ENCODE data around the gene VPS13D.

The VPS13D gene

DNA sequence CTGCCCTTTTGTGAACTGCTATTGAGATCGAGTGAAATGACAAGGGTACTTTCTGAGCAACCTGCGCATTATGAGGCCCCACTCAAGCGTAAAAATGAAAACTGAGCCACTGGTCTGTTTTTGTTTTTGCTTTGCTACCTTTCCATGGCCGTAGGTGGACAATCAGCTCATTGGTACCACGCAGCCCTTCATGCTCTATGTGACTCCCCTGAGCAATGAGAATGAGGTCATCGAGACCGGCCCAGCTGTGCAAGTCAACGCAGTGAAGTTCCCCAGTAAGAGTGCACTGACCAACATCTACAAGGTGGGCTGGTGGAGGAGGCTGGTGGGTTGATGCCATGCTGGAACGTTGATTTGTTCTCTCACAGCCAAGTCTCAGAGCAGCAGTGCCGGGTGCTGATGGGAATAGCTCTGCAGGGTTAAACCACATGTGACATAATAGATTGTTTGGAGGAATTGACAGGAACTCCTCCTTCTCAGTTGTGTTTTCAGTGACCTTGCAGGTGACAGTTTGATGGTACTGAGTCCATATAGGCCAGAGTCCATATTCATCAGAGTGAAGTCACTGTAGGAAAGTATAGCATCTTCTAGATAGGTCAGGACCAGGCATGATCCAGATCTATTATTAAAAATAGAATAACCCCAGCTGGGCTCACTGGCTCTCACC, 170.3 kb downstream of the VPS13D start:
- DNase-seq (ENCODE audit: low read depth in 1 of 2, low spot score in 1 of 2): no peak

DNA sequence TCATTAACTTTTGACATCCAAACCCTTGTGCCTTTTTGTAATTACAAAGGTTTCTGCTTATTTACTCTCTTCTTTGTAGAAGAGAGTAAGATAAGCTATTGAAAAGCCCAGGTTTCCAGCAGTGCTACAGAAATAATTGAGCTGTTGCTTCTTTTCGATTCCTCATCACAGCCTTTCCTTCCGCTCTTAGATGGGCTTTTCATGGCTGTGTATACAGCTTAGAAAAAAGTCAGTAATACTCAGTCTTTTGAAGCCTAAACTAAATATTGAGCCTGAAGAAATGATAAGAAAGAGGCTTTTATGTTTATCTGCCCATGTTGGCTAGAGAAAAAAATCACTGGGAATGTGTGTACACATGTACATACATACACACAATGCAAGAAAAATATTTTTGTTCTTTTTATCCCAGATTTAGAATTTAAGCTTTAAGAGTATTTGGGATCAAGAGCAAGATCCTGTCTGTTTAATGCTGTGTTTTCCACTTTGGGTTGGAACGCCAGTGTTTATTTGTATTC, 172.4 kb downstream of the VPS13D start:
- DNase-seq (ENCODE audit: low read depth in 1 of 2, low spot score in 1 of 2): no peak

DNA sequence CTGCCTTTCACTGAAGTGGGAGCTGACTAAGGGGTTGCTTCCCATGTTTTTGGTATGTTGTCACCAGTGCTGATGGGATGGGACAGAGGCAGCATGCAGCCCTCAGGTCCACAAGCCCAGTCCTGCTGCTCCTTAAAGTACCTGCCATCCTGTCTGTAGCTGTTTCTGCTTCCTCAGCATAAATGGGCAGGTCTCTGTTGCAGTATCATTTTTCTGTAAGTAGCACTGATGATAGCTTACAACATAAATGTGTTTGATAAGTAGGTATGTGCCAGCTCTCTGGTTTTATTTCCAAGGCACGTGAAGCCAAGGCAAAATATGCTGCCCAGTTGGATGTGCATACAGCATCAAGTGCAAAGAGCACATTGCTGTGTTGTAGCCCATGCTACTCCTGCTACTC, 173.0 kb downstream of the VPS13D start:
- DNase-seq (ENCODE audit: low read depth in 1 of 2, low spot score in 1 of 2): no peak

DNA sequence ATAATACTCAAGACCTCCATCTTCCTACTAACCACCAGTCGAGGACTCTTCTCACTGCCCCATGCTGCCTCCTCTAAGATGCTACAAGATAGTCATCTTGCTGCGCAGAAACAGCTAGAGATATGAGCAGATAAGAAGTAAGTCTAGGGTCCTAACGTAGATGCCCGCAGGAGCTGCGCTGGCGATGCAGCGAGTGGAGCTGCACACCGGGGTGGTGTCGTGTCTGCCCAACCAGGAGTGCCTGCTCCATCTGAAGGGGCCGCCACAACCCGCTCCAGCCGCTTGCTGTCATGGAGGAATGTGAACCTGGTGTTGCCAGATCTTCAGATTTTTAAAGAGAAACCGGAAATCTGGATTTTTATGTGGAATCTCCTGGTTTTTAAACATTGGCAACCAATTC, 175.1 kb downstream of the VPS13D start:
- no peak for DNase-seq (ENCODE audit: low read depth in 1 of 2, low spot score in 1 of 2)

DNA sequence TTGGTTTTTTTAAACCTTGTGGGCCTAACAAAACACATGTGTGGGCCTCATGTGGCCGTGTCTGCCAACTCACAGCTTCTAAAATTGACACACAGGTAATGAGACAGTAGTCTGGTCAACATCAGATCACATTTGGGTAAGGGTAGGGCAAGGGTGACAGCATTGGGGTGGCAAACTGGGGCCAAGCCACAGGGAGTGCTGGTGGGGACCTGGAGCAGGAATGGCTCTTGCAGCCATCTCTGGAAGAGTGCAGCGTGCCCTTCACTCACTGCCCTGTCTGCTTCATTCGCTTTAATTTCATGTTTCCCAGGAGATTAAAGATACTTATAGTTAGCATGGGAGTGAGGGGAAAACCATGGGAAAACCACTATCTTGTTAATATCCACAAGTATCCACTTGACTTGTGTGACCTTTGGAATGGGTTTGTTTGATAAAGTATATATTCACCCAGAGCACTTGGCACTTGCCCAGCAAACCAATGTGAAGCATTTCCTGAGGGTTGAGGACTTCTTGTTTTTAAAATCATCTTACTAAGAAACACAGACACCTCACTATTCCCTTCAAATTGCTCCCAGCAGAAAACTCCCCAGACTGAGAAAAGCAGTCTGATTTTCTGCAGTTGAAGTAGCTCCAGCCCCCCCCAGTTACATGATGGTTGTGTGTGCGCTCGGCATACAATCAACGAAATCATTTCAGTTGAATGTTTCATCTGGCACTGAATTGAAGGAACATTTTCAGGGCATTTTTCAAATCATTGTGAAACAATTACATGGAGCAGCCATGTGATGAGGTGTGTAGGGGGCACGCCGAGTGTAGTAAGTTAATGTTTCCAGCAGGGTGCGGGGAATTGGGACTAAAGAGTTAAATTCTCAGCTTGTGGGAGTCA, 175.7 kb downstream of the VPS13D start:
- no peak for DNase-seq (ENCODE audit: low read depth in 1 of 2, low spot score in 1 of 2)

DNA sequence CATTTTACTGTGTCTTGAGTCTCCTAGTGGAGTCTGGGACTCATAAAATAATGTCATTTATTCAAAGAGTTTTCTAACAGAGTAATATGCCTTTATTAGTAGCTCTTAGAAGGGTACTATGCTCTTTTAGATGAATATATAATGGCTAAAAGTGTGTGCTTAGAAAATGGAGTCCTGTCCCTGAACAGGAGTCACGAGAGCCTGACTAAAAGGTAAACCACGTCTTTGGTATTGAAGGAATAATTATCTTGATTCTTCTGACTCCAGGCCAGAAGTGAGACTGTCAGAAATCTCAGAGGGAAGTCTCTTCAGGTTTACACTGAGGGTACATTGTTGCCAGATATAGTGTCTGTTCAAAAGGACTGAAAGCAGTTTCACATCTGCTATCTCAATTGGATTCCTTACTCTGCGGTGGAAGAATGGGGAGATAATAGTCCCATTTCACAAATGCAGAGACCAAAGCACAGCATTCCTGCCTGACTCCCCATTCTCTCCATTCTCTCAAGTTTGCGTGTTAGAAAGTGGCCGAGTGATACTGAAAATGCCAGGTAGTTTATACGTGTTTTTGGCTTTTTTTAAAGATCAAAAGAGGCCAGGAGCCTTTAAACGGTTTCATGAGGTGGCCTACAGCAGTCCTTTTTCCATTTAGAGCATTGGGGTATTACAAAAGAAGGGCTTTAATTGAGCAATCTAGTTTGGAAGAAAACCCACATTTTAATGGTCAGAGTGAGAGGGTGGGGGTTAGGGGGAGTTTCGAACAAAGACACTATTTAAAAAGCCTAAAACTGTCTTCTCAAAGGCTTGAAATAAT, 176.6 kb downstream of the VPS13D start:
- no peak for DNase-seq (ENCODE audit: low read depth in 1 of 2, low spot score in 1 of 2)

DNA sequence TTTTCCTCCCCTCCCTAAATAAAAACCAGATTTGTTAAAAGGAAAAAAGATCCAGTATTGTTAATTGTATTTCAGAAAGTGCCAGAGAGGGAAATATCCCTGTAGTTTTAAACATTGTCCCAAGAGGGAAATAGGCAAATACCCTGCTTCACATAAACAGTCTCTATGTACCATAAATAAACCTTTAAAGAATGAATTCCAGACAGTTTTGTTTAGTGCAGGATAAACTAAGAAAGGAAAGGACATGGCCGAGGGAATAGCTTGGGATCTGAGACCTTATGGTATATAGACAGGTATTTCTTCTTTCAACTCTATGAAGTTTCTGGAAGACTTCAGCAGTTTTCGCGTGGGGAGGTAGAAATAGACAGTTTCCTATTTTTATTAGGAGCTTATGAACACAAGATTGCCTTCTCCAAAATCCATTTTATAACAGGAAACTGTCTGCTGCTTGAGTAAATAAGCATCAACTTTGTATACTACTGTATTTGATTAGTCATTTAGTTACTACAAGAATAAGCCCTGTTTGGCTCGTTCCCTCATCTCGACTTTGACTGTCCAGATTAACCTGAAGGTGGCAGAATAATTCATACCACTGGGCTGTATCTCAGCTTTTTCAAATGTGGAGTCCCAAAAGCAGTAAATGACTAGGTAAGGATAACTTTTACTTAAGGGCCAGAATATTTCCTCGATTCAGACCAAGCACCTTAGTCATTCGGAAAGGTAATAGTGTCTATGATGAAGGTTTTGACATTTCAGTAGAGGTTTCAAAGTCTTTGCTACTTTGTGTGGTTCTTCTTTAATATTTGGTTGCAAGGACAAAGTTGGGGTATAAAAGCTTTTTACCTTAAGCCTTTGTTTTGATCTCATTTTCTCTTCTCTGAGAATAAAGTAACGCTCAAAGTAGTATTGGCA, 177.5 kb downstream of the VPS13D start:
- DNase-seq (ENCODE audit: low read depth in 1 of 2, low spot score in 1 of 2): no peak

DNA sequence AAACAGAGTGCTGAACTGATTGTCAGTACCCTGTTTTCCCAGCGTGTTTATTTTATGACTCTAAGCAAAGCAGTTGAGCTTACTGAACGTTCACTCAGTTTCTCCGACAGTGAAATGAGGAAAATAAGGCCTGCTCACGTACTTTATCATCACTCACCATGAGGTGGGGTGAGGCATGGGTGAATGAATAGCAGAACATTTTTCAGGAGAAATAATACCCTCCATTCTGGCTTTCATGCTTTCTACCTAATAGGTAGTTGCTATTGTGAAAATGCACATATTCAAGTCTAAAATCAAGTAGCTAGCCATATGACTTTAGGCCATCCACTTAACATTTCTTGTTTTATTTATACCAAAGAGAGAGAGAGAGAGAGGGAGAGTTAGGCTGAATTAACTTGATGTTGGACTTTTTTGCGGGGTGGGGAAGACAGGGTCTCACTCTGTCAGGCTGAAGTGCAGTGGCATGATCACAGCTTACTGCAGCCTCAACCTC, 178.2 kb downstream of the VPS13D start:
- DNase-seq (ENCODE audit: low read depth in 1 of 2, low spot score in 1 of 2): no peak

DNA sequence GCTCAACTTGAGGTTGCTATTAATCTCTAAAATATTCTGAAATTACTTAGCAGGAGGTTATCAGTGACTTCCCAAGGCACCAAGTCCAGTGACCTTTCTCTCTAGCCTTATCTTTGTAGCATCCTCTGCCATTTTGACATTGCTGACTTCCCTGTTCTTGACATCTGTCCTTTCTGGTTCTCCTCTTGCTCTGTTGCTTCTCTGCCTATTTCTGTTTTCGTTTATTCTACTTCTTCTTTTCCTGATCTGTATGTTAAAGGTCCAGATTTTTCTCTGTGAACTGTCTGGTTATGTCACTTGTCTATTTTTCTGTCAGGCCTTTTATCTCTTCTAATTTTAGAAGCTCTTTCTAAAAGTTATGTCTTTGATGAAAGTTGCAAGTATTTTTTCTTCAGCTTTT, 178.8 kb downstream of the VPS13D start:
- DNase-seq (ENCODE audit: low read depth in 1 of 2, low spot score in 1 of 2): no peak

DNA sequence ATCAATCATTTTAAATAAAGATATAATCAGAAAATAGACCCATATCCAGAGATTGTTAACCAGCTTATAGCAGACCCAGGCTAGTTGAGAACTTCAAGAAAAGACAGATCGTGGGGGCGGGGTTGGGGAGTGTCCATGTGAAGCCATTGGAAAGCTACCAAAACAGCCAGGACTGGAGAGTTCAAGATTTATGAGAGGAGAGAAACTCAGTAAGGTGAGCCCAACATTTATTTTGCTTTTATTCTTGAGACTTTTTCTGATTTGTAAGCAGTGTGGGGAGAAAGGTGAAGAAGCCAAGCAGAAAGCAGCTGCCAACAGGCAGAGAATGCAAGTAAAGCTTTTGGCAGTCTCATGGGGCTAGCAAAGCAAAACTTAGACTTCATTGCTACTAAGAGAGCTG, 179.9 kb downstream of the VPS13D start:
- no peak for DNase-seq (ENCODE audit: low read depth in 1 of 2, low spot score in 1 of 2)

DNA sequence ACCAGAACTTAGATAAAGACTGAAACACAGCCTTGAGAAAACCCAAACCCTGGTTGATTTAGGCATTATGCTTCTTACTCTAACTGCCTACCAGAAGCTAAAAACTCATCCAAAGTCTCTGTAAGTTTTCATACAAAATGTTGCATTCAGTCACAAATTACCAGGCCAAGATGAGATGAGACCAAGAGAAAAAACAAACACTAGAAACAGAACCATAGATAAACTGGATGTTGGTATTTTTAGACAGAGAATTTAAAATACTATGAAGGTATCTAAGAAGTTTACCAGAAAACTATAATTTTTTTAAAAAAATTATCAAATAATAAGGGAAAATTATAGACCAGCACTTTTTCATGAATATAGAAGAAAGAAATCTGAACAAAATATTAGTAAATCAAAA, 180.5 kb downstream of the VPS13D start:
- DNase-seq (ENCODE audit: low read depth in 1 of 2, low spot score in 1 of 2): no peak

DNA sequence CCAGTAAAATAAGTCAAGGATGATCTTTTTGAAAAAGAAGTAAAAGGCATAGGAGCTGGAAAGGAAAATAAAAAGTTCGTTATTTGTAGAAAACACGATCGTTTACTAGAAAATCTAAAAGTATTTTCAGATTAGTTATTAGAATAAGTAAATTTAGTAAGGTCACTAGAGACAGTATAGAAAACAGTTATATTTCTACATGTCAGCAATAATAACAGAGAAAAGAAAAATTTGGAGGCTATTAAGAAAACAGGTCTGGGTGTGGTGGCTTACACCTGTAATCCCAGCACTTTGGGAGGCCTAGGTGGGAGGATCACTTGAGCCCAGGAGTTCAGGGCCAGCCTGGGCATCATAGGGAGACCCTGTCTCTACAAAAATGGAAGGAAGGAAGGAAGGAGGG, 181.3 kb downstream of the VPS13D start:
- DNase-seq (ENCODE audit: low read depth in 1 of 2, low spot score in 1 of 2): no peak

DNA sequence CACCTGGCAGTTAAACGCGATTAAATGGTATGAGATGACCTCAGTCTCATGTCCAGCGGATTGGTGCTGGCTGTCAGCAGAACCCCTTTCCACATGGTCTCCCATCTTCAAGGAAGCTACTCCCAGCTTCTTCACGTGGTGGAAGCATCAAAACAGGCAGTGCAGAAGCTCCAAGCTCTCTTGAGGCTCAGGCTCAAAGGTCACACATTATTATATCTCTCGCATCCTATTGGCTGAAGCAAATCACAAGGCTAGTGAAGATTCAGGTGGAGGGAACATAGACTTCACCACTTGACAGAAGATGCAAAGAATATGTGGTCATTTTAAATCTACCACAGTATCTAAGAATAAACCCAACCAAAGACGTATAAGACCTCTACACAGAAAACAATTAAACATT, 181.9 kb downstream of the VPS13D start:
- no peak for DNase-seq (ENCODE audit: low read depth in 1 of 2, low spot score in 1 of 2)

DNA sequence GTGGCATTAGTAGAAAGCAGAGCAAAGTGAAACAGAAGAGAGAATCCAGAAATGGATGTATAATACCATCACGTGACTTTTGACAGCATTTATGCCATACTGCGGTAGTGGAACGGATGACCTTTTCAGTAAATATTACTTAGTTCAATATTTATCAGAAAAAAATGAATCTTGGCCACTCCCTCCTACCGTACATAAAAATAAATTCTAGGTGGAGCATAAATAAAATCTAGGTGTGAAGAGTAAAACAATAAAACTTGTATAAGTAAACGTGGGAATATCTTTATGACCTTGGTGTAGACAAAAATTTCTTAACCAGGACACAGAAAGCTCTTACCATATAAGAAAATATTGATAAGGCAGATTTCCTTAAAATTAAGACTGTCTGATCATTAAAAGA, 182.6 kb downstream of the VPS13D start:
- DNase-seq (ENCODE audit: low read depth in 1 of 2, low spot score in 1 of 2): no peak

DNA sequence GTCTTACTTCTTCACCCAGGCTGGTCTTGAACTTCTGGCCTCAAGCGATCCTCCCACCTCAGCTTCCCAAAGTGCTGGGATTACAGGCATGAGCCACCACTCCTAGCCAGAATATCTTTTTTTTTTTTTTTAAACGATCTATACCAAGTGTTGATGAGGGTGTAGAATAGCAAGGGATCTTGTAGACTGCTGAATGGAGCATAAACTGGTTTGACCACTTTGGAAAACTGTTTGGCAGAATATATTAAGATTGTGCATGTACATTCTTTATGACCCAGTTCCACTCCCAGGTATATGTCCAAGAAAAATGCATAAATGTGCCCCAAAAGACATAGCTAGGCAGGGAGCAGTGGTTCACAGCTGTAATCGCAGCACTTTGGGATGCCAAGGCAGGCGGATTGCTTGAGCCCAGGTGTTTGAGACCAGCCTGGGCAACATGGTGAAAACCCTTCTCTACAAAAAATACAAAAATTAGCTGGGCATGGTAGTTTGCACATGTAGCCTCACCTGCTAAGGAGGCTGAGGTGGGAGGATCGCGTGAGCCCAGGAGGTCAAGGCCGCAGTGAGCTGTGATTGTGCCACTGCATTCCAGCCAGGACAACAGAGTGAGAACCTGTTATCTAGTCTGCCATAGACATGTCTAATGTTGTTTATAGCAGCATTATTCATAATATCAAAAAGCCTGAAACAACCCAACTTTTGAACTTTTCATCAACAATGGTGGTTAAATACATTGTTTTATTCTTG, 184.0 kb downstream of the VPS13D start:
- no peak for DNase-seq (ENCODE audit: low read depth in 1 of 2, low spot score in 1 of 2)

DNA sequence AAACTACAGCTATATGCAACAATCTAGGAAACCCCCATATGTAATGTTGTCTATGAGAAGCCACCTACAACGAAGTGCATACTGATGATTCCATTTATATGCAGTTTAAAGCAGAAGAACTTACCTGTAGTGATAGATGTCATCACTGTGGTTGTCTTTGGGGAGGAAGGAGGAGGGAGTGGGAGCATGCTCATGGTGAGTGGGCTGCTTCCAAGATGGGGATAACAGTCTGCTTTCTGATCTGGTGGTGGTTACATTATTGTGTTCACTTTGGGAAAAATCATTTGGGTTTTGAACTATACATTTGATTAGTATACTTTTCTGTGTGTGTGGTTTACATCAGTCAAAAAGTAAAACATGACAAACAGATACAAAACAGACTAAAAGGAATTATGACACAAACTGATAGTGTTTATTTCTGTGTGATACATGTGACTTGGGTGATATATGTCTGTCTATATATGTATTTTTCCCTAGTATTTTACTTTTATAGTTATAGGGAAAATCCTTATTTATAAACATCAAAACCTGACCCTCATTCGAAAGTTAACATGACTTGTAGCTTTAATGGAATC, 184.7 kb downstream of the VPS13D start:
- no peak for DNase-seq (ENCODE audit: low read depth in 1 of 2, low spot score in 1 of 2)

DNA sequence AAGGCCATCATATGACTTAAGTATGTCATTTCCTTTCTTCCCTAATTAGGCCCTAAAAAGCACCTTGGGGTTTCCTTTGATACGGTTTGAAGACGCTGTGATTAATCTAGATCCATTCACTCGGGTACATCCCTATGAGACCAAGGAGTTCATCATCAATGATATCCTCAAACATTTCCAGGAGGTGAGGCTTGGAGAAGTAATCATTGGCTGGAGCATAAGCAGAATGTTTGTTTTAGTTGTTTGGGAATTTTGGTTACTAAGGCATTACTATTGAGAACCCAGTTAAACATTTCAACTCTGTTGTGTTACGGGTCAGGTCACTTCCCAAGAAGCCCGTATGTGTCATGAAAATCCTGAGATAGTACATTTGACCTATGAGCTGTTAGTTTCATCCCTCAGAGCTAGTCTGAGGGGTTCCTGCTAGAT, 185.2 kb downstream of the VPS13D start:
- no peak for DNase-seq (ENCODE audit: low read depth in 1 of 2, low spot score in 1 of 2)

DNA sequence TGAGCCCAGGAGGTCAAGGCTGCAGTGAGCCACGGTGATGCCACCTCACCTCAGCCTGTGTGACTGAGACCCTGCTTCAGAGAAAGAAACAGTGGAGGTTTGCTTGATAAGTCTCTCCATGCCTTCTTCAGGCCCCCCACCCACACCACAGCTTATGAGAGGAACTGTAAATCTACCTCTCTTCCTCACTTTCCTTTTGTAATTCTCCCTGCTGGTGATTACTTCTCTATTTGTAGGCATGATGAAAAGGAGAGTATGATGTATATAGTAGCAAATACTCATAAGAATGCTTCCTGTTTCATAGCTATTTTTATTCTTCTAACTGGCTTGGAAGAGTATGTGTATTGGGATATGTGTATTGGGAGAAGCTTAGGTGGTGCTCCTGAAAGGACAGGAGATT, 186.3 kb downstream of the VPS13D start:
- no peak for DNase-seq (ENCODE audit: low read depth in 1 of 2, low spot score in 1 of 2)

DNA sequence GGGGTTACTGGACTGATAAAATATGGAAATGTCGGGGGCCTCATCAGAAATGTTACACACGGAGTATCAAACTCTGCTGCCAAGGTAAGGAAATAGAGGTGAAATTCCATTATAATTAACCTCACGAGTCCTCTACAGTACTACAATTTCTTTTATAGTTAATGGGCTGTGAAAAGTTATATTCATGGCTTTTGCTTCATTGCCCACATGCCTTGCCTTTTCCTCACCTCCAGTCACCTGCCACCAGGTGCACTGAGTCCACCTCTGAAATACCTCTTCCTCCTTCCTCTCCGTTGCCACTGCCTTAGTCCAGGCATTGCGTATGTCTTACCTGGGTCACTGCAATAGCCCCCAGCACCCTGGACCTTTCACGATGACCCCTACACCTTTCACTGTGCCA, 186.9 kb downstream of the VPS13D start:
- DNase-seq (ENCODE audit: low read depth in 1 of 2, low spot score in 1 of 2): no peak
